GM19099 (cell line): ENCODE results near the gene GNAS.

ENCODE experiments used
- POLR2A ChIP-seq: IDR thresholded peaks from 3 replicates; pipeline ENCODE4 v1.6.1; 2011; ENCODE audit warnings: low read depth; ENCODE audit not compliant: insufficient read length; ENCODE audit errors: extremely low read depth

GNAS gene

DNA sequence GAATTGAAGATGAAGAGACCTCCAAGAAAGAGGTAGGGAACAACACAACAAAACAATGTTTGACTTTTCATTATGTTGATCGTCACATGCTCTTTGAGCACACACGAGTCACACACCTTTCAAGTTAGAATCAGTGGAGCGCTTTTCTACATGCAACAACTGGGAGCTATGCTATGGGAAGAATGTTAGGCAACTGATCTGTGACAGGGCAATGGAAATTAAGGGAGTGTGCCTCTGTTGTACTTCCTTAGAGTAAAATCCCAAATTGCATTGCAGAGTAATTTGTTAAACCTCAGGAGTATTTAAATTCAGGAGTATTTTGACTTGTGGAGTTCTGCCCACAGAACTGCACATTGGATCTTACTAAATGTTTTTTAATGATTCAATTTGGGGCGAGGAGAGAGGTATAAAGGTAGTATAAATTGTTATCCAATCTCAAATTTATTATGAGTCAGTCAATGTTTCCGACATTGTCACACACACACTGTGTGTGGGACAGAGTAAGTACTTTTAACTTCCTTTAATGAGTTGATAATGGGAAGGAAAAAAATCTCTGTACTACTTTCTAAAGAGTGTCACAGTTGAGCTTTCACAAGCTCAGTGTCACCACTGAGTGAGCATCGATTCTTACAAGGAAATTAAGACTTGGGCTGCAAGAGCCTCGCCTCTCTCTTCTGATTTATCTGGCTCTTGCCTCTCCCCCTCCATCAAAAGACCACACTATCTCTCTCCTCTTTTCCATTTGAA lies 10.7 kb downstream of the GNAS start:
- TF ChIP-seq POLR2A: no peak

GRCh38 chr20:58864346-58864745 lies 11.8 kb downstream of the GNAS start:
- TF ChIP-seq POLR2A: no peak

GRCh38 chr20:58865843-58866242 lies 13.3 kb downstream of the GNAS start:
- no peak for TF ChIP-seq POLR2A

DNA sequence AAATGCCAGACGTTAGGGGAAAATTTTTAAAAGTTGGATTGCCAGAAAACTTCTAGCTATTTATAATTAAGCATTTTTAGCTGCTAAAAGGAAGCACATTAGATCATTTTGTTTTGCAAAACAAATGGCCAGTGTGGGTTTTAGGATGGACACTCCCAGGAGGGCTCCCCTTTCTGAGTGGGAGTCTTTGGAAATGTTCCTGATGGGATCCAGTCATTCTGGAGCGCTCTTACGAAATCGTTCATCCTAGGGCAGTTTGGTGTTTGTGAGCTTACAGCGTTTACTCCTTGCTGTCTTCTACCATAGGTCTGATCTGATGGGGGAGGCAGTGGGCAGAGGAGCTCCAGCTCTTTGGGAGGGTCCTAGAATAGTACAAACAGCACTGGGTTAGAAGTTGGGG lies 14.7 kb downstream of the GNAS start:
- no peak for TF ChIP-seq POLR2A

- TF ChIP-seq POLR2A: no peak
Measured at GRCh38 chr20:58868795-58869194, 16.3 kb downstream of the GNAS start.

DNA sequence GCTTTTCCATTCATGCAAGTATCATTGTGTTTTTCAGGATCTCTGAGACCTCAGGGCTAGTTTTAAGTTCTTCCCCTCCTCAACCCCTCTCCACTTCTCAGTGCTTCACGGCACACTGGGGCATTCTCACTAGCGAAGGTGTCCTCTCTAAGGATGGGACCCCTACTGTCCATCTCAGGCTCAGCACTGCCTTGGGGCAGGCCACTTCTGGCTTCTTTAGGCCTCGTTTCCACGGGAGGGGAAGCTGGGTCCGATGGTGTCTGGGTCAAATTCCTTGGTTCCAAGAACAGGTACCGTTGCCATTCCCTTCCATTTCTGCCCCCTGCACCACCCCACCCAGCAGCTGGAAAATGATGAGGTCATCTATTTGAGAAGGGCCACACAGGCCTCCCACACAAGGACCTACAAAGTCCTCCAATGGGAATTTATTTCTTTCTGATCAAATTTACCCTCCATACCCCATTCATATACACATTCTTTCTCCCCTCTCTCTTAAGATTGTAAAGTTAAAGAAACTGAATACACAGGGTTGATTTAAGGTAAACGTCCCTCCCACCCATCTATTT lies 17.2 kb downstream of the GNAS start:
- TF ChIP-seq POLR2A: no peak

DNA sequence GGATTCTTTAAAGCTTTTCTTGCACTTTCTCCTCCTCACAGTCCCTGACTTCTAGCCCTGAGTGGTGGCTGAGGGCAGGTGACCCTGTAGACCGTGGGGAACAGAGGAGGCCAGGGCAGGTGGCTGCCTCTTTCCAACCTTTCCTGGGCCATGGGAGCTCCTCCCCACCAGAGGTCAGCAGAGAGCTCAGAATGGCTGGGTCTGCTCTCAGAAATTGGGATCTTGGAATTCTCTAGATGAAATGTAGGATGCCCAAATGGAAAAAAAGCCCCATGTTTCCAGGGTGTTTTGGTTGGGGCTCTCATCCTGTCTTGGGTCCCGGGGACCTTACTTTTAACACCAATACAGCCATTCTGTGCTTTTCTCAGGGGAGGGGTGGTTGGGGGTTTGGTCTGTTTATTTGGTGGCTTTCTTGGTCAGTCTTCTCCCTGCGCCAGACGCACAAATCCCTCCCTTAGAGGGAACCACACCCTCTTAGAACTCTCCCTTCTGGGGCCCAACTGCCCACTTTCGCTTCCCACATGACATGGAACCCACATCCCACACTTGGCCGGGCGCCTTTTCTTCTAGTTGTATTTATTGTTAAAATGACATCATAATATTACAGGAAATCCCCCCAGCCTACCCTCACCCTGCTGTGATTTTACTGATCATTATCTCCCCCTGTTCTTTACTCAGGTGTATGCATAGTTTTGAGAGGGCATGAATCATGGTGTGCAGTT lies 17.9 kb downstream of the GNAS start:
- TF ChIP-seq POLR2A: no peak

GRCh38 chr20:58871533-58872102 lies 19.1 kb downstream of the GNAS start:
- no peak for TF ChIP-seq POLR2A

DNA sequence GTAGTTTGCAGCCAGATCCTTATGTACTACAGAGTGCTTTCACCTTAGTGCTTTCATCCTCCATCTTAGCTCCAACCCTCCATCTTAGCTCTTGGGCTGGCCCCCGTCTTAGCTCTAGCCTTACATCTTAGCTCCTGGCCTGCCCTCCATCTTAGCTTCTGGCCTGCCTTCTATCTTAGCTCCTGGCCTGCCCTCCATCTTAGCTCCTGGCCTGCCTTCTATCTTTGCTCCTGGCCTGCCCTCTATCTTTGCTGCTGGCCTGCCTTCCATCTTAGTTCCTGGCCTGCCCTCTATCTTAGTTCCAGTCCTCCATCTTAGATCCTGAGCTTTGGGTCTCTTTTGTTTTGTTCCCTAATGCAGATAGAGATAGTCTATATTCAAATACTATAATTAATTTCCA lies 22.0 kb downstream of the GNAS start:
- TF ChIP-seq POLR2A: no peak

DNA sequence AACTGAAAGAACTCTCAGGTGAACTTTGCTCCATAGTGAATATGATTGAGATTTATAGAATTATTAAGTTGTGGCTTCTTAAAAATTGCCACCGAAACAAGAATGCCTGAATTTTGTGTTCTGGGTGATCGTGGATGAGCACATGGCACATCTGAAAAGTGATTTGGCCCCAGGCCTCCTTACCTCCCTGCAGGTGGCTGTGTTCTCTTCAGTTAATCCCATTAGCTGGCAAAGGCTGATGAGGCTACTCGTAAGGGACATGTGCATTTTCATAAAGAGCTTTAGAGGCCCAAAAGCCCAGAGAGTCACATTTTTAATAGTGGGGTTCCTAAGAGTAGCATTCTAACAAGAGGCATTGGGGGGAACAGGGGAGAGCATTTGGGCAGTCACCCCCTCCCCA lies 22.6 kb downstream of the GNAS start:
- TF ChIP-seq POLR2A: no peak

GRCh38 chr20:58875541-58876134 lies 23.1 kb downstream of the GNAS start:
- TF ChIP-seq POLR2A: no peak

GRCh38 chr20:58876437-58876836 lies 23.9 kb downstream of the GNAS start:
- TF ChIP-seq POLR2A: no peak

- TF ChIP-seq POLR2A: no peak
Measured at GRCh38 chr20:58877050-58877975, 24.8 kb downstream of the GNAS start.

GRCh38 chr20:58877976-58878360 lies 25.5 kb downstream of the GNAS start:
- no peak for TF ChIP-seq POLR2A
